SK-N-MC (cell line): ENCODE results near the gene BOC.

Experiments used
- EZH2 ChIP-seq: fragments of 200-600 bp; sonication (generic); IDR thresholded peaks from one replicate; pipeline ENCODE4 v1.6.1; 2017; ENCODE audit warnings: antibody characterized with exemption
- FOXP2 ChIP-seq: optimal IDR thresholded peaks from 2 replicates; pipeline ENCODE3; 2011; ENCODE audit warnings: mild to moderate bottlenecking, moderate library complexity; ENCODE audit not compliant: insufficient read depth; ENCODE audit errors: extremely low read length, control extremely low read depth
- POLR2AphosphoS5 ChIP-seq: IDR thresholded peaks from 2 replicates; pipeline ENCODE4 v1.6.1; 2012; ENCODE audit warnings: mild to moderate bottlenecking, low read depth, low read length, borderline replicate concordance

- TF ChIP-seq EZH2 (no peak), POLR2AphosphoS5 (no peak), FOXP2 (no peak)
Observed at GRCh38 chr3:113277941-113278598, 66.7 kb downstream of the BOC start.
